Nephron progenitor cell (in vitro differentiated cells): ENCODE measurements around the gene PLCB4.
A peak's percentile ranks its signal among the peaks of the same experiment; 100 is the strongest.

ENCODE experiments used
- DNase-seq: peaks from one replicate; pipeline ENCODE4 v3.0.0; 2021
- H3K27ac Mint-ChIP-seq: 2 replicates; pipeline ENCODE4 v1.8.0; 2021; ENCODE audit warnings: mild to moderate bottlenecking, moderate library complexity, mixed read lengths
- H3K27me3 Mint-ChIP-seq: 2 replicates; pipeline ENCODE4 v1.8.0; 2021; ENCODE audit warnings: mild to moderate bottlenecking, low read depth, mixed read lengths; ENCODE audit not compliant: poor library complexity
- H3K36me3 Mint-ChIP-seq: 2 replicates; pipeline ENCODE4 v1.8.0; 2021; ENCODE audit warnings: low read depth, mixed read lengths
- H3K4me1 Mint-ChIP-seq: 2 replicates; pipeline ENCODE4 v1.8.0; 2021; ENCODE audit warnings: mixed read lengths
- H3K4me3 Mint-ChIP-seq: 2 replicates; pipeline ENCODE4 v1.8.0; 2021; ENCODE audit warnings: mild to moderate bottlenecking, moderate library complexity, mixed read lengths
- H3K9me3 Mint-ChIP-seq: 2 replicates; pipeline ENCODE4 v1.8.0; 2021; ENCODE audit warnings: mild to moderate bottlenecking, moderate library complexity, mixed read lengths
- CTCF ChIP-seq: fragments of 200-600 bp; sonication (generic); IDR thresholded peaks from 2 replicates; pipeline ENCODE4 v1.5.0; 2021; ENCODE audit warnings: antibody characterized with exemption

PLCB4 gene

GRCh38 chr20:9241721-9242427 is 173.0 kb downstream of the PLCB4 start:
- no peak for DNase-seq
- no peaks in the 10 kb centered on the region for H3K9me3 Mint-ChIP-seq
- no peak for TF ChIP-seq CTCF
- H3K4me1 Mint-ChIP-seq, result peaks cover 30% of the 10 kb centered on the region
- H3K27me3 Mint-ChIP-seq, result no peaks in the 10 kb centered on the region
- H3K4me3 Mint-ChIP-seq, result no peak overlapping the region
- peaks cover 11% of the 10 kb centered on the region for H3K36me3 Mint-ChIP-seq
- H3K27ac Mint-ChIP-seq, result peak overlapping the region; percentile 40

- Mint-ChIP-seq H3K27me3 (no peaks in the 10 kb centered on the region), H3K9me3 (no peaks in the 10 kb centered on the region), H3K36me3 (peaks cover 10% of the 10 kb centered on the region), H3K27ac (no peak overlapping the region), H3K4me1 (peaks cover 30% of the 10 kb centered on the region), H3K4me3 (no peak overlapping the region)
- TF ChIP-seq CTCF, result no peak
- DNase-seq, result no peak
Measured at GRCh38 chr20:9243986-9244385, 175.1 kb downstream of the PLCB4 start.

- peaks cover 24% of the 10 kb centered on the region for H3K4me1 Mint-ChIP-seq
- peaks cover 5% of the 10 kb centered on the region for H3K36me3 Mint-ChIP-seq
- H3K27me3 Mint-ChIP-seq, result no peaks in the 10 kb centered on the region
- no peak overlapping the region for H3K27ac Mint-ChIP-seq
- DNase-seq, result no peak
- TF ChIP-seq CTCF, result no peak
- H3K9me3 Mint-ChIP-seq, result no peaks in the 10 kb centered on the region
- H3K4me3 Mint-ChIP-seq, result no peak overlapping the region
Measured at GRCh38 chr20:9244811-9245210, 175.9 kb downstream of the PLCB4 start.

GRCh38 chr20:9246731-9247130 is 177.8 kb downstream of the PLCB4 start:
- no peak for DNase-seq
- no peak for TF ChIP-seq CTCF
- H3K36me3 Mint-ChIP-seq, result peaks cover 11% of the 10 kb centered on the region
- H3K27me3 Mint-ChIP-seq, result no peaks in the 10 kb centered on the region
- H3K27ac Mint-ChIP-seq, result no peak overlapping the region
- no peaks in the 10 kb centered on the region for H3K9me3 Mint-ChIP-seq
- no peak overlapping the region for H3K4me3 Mint-ChIP-seq
- peaks cover 6% of the 10 kb centered on the region for H3K4me1 Mint-ChIP-seq

- no peaks in the 10 kb centered on the region for H3K9me3 Mint-ChIP-seq
- no peak for TF ChIP-seq CTCF
- peaks cover 7% of the 10 kb centered on the region for H3K36me3 Mint-ChIP-seq
- no peaks in the 10 kb centered on the region for H3K27me3 Mint-ChIP-seq
- no peak for DNase-seq
- H3K4me1 Mint-ChIP-seq, result peaks cover 8% of the 10 kb centered on the region
- H3K27ac Mint-ChIP-seq, result no peak overlapping the region
- no peak overlapping the region for H3K4me3 Mint-ChIP-seq
Measured at GRCh38 chr20:9250511-9250910, 181.6 kb downstream of the PLCB4 start.

DNA sequence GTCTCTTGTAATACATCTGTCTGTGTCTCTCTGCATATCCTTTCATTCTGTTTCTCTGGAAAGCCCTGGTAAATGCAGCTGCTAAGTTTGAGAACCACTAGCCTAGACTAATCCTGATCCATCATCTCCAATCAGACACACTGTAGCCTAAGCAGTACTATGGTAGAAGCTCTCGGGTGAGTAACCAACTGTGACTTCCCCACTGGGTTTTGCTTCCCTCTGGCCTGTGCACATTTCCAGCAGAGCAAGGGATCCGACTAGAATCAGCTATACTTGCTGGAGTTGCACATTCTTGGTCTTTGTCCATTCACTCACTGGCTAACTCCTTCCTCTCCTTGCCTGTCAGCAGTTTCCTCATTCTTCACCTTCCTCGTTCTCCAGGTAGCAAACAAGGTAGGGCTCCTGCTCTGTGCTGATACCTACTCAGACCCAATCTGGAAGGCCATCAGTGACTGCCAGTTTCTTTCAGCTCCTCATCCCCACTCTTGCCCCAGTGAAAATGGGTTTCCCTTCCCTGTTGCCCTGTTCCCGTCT is 184.2 kb downstream of the PLCB4 start:
- H3K27ac Mint-ChIP-seq, result peak overlapping the region; percentile 5
- peaks cover 8% of the 10 kb centered on the region for H3K4me1 Mint-ChIP-seq
- no peak for DNase-seq
- no peaks in the 10 kb centered on the region for H3K27me3 Mint-ChIP-seq
- no peak overlapping the region for H3K4me3 Mint-ChIP-seq
- no peak for TF ChIP-seq CTCF
- no peaks in the 10 kb centered on the region for H3K9me3 Mint-ChIP-seq
- peaks cover 7% of the 10 kb centered on the region for H3K36me3 Mint-ChIP-seq
